Activated T-cell treated with anti-CD3 and anti-CD28 coated beads for 24 hours (primary cell): Measurements from ENCODE around the gene ERBIN.

Source experiments
- DNase-seq: peaks from one replicate; pipeline ENCODE4 v3.0.0-alpha.2; 2020; ENCODE audit warnings: low read depth

ERBIN gene

DNA sequence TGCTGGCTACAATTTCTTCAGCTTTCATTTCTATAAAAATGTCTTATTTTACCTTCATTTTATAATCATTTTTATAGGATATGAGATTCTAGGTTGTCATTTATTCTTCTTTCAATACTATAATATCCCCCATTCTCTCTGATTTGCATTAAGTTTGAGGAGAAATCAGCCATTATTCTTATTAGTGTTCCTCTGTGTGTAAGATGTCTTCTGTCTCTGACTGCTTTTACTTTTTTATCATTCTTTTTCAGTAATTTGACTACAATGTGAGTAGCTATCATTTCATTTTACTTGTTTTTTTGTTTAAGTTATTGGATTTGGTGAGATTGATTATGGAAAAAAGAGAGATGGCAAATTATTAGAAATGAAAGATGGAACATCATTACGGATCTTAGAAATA, 204.1 kb downstream of the ERBIN start:
- DNase-seq: no peak
